NCI-H2227 (cell line): ENCODE measurements around the gene MTMR2.
"Not testable (repeated sequence)": the region's sequence is repeated elsewhere in the genome, so short reads cannot be mapped to it uniquely, and the experiment has no call there.

Source experiments
- DNase-seq: peaks from one replicate; lab custom pipeline; 2025; ENCODE audit not compliant: unreplicated experiment; lab: John Stamatoyannopoulos, UW

MTMR2 gene

DNA sequence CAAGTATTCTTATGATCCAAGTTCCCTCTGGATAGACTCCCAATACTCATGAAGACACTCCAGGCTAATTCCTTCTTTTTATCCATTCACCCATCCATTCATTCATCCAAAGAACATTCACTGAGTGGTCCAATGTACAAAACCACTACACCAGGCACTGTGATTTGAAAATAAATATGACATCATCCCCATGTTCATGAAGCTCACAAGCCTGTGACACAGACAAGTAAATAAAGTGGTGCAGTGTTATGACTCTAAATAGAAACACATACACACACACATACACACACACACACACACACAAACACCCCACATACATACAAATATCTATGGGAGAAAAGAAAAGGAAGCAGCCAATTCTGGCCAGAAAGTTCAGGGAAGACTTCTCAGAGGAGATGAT is 35.5 kb downstream of the MTMR2 start:
- DNase-seq: no peak

DNA sequence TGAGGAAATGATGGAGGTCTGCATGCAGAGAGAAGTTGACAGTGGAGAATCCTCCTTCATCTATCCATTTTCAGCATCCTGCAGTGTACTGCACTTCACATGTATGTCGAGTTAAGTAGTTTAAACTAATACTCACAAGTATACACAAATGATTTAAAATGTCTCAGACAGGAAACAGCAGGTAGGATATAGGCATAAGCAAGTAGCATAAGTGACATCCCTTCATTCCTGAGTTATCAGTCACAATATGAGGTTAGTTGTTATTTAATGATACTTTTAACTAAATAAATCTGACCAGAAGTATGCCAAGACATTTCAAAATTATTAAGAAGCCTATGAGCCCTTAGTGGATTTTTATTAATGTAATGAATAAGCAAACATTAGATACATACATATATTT is 37.4 kb downstream of the MTMR2 start:
- no peak for DNase-seq

DNA sequence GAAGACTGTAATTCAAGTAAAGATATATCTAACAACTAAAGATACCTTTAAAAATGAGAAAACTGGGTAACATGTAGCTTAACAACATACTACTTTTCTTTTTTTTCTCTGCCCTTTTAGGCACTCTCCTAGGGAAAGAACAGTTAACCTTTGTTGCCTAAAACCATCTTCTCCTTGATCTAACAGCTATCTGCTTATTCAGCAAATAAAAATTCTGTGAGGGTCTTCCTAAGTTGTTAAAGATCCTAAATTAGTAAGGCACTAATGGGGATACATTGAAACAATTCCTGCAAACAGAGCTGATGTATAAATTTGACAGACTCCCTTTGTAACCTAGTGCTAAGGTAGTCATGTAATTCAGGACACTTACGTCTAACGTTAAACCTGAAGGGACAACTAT is 39.1 kb downstream of the MTMR2 start:
- DNase-seq: no peak

DNA sequence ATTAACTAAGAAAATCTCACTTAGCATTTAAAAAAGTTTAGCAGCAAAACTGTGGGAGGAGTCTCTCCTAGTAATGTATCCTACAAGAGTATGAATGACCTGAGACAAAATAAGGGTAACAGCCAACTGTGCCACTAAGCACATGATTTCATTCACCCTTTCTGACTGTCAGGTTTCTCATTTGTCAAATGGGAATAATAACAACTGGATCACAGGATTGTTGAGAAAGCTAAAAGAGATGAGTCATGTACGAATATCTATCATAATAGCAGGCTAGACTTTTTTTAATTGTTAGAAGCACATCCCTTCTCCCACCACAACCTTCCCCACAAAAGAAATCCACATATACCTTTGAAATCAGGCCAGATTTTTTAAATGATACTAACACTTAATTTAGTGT is 39.5 kb downstream of the MTMR2 start:
- DNase-seq: peak; percentile 1

DNA sequence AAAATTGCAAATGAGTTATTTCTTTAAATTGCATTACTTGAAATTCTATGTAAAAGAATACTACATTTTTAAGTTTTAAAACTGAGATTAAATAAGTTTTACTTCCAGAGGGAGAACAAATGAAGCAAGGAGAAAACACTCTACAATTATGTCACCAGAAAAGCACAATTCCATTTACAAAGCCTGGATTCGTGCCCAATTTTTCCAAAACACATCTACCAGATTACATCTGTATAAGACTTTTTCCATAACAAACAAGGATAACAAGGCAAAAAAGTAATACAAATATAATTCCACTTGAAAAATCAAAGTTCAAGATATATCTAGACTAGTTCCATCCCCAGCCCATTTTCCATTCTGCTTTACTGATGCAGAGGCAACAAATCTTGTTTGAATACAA is 40.5 kb downstream of the MTMR2 start:
- DNase-seq: no peak

DNA sequence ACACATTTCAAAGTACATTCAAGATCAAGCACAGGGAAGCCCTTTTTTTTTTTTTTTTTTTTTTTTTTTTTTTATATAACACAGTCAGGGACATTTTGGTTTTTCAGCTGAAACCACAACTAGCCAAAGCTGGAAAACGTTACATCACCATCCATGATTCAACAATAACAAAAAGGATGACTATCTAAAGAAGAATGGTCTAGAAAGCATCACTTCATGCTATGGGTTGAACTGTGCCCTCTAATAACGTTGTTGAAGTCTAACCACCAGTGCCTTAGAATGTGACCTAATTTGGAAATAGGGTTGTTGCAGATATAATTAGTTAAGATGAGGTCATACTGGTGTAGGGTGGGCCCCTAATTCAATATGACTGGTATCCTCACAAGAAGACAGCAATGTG is 46.6 kb downstream of the MTMR2 start:
- no peak for DNase-seq

DNA sequence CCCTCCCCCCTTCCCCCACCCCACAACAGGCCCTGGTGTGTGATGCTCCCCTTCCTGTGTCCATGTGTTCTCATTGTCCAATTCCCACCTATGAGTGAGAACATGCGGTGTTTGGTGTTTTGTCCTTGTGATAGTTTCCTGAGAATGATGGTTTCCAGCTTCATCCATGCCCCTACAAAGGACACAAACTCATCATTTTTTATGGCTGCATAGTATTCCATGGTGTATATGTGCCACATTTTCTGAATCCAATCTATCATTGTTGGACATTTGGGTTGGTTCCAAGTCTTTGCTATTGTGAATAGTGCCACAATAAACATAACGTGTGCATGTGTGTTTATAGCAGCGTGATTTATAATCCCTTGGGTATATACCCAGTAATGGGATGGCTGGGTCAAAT is 53.0 kb downstream of the MTMR2 start:
- not testable (repeated sequence) for DNase-seq

DNA sequence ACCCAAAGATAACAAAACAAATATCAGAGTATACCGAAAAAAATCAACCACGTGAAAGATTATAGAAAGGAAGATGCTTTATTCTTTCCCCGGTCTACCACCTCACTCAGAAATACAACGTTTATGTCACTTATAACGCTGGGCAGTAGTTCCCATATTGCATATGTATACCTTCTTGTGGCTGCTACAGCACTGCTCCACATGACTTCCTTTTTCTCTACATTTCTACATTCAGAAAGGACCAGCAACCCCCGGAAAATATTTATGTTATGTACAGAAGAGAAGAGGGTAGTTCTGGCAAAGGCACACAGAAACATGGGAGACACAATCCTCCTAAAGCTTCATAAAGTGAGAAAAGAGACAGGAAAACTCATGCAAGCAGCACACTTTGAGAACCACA is 56.8 kb downstream of the MTMR2 start:
- no peak for DNase-seq

DNA sequence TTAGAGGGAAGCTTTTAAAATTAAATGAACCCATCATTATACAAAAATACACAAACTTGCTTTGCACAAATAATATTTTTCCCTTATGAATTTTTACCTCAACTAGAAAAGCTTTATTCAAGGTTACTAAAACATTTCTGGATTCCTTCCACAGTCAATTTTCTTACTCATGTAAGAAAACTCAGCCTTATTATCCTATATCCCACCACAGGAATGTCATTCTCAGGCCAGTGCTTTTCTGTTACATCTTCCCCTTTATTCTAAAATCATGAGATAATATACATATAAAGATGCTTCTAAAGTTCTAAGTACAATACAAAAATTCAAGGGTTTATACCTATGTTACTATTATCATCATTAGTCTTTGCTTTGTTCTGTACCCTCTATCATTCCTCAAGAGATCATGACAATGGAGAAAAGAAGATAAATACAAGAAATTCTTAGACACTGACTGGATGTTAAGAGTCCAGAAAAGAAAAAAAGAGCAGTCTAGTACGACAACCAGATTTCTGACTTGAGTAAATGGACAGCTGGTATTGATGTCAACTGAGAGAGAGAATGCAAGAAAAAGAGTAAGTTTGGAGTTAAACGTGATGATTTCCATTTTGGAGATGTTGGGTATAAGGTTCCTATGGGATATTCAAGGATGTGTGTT is 60.3 kb downstream of the MTMR2 start:
- DNase-seq: no peak

DNA sequence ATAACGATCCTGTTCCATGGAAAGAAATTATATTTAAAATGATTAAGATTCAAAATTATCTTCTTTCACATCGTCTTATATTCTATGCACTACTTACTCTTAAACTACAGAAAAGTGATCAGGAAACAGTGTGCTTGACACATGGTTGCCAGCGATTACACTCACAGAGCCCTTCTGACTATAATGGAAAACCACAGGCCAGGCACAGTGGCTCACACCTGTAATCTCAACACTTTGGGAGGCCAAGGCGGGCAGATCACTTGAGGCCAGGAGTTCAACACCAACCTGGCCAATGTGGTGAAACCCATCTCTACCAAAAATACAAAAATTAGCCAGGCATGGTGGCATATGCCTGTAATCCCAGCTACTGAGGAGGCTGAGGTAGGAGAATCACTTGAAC is 63.9 kb downstream of the MTMR2 start:
- not testable (repeated sequence) for DNase-seq

DNA sequence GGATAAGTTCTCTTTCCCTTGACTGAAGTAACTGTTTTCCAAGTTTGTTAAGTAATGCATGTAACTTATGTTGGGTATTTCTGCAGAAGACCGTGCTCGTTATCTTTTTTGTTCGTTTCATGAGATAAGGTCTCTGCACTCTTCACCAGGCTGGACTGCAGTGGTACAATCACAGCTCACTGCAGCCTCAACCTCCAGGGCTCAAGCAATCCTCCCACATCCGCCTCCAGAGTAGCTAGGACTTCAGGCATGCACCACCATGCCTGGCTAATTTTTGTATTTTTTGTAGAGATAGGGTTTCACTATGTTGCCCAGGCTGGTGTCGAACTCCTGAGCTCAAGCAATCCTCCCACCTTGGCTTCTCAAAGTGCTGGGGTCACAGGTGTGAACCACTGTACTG is 69.5 kb downstream of the MTMR2 start:
- not testable (repeated sequence) for DNase-seq

DNA sequence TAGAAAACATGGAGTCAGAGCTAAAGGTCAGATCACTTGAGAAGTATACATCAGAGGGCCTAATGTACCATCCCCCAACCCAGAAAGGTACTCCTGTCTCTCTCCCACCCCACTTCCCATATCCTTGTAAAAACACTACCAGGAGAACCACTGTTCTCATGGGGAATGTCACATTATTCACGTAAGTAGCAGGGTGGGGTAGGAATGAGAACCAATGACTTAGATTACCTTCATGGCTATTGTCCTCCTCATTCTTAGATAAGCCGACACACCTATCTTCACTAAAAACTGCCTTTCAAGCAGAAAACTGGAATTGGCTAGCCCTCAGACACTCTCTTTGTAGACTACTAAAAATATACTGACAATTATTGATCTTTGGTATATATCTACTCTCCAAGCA is 70.0 kb downstream of the MTMR2 start:
- DNase-seq: no peak

DNA sequence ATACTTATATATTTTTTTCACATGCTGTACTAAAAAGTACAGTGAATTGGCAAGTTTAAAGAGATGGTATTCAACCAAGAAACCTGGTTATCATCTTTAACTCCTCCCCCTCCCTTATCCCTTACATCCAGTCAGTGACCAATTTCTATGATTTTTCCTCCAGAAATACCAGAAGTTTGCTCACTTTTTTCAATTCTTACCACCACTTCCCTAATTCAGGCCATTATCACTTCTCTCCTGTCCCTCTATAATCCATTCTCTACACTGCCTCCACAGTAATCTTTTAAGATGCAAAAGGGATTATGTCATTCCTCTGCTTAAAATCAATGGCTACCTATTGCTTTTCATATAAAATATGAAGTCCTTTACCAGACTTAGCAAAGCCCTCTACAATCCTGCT is 70.8 kb downstream of the MTMR2 start:
- DNase-seq: no peak

DNA sequence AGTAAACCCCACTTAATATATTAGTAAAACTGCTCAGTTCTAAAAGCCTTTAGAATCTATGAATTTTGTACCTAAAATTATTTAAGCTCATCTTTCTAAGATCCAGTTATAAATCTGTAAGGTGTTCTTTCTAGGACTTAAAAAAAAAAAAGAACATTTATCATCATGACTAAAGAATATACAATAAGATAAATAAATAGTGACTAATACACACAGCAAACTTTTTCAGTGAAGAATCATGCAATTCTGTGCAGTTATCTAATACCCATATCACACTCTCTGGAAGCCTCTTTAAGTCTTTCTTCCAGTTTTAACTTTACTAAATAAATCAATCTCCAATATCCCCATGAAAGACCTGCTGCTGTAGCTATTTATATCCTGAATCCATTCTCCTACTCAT is 73.8 kb downstream of the MTMR2 start:
- DNase-seq: no peak

DNA sequence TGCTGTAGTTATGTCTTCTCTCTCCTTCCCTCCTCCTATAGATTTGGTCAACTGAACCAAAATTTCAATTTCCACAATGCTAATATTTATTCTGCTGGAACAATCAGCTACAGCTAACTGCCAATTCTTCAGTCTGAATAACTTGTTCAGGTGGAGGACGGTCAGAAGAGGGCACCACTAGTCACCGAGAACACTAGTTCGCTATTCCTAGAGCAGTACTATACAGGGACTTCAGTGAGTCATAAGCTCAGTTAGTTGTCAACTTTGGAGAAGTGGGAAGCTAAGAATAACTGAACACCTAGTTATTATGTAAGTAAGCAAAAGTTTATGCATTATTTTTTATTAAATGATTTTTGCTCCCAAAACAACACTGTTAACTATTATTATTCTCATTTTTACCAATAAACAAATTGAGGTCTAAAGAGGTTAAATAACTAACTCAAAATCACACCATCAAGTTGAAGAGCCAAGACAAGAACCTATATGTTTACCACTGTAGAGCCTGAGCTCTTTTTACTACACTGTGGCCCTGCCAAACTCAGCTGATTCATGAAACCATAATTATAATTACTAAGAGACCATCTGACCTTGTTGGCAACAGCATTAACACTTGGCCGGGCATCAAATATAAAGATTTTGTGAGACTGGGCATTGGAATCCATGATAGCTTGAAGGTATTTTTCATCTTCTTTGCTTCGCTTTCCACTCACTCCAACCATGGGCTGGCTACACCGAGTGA is 74.7 kb downstream of the MTMR2 start:
- DNase-seq: peak; percentile 9

DNA sequence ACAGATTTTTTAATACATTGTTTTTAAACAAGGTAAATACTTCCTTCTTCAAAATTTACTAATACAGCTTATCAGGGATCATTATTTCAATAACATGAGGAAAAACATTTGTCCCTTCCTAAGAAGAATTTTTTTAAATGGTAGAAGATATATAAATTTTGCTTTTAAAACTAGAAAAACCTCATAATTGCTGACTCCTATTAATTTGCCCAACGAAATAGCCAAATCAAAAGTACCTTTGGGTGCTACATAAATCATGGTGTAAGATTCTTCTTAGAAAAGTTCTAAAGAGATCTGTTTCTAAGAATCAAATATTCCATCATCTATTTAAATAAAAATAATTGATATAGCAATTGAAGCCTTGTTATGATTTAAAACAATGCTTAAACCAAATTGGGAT is 78.7 kb downstream of the MTMR2 start:
- DNase-seq: no peak

DNA sequence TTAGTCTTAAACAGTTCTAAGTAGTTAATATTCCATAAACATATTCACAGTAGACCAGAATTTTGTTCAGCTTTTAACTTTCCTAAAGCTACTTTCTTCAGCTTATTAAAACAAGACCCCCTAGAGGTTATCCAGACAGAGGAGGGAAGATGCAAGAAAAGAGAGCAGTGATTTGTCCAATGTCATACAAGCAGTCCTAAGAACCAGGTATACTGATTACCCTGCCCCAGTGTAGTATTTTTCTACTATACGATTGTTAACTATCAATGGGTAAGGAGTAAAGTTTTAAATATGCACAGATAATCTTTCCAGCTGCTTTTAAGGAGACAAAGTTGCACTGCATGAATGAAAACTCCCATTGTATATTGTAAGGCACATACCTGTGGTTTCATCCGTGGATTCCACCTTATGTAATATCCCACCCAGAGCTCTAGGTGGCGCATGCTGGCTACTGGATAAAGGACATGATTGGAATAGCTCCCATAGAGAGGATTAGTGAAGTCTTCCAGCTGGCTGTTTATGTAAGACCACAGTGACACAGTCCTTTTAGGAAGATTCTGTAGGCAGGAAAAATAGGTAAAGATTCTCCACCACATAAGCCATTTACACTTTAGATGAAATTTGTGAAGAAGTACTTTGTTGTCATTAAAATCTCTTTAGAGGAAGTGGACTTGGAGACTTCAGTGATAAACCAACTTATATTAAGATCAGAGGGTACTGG is 88.0 kb downstream of the MTMR2 start:
- peak; percentile 74 for DNase-seq

DNA sequence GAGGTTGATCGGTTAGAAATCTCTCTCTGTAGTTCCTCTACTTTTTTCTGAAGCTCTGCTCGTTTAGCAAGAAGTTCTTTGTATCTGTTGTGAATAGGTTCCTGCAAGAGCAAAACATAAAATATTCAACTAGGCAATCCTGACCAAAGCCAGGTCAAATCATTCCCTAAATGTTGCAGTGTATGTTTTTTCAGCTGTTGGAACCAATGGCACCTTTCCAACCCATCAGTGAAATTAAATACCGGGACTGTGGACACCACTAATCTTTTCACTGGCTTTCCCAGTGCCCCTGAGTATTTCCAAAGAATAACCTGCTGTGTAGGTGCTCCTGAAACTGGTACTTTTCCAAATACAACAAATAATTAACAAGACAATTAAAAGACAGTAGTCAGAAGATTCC is 88.6 kb downstream of the MTMR2 start:
- no peak for DNase-seq

DNA sequence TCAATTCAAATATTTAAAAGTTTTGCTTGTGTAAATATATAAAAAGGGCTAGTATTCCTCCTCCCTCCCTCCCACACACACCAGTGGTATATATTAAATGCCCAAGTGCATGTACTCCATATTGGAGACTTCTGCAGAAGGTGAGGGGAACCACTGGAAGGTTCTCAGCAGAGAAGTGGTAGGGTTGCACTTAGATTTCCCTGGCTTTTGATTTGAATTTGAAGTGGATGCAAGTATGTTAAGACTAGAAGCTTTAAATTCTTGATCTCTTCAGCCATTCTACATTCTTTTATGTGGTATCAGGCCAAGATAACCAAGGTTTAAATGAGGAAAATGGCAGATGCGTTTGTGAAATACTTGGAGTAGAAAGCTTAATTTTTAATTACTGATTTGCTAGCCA is 90.5 kb downstream of the MTMR2 start:
- DNase-seq: no peak

DNA sequence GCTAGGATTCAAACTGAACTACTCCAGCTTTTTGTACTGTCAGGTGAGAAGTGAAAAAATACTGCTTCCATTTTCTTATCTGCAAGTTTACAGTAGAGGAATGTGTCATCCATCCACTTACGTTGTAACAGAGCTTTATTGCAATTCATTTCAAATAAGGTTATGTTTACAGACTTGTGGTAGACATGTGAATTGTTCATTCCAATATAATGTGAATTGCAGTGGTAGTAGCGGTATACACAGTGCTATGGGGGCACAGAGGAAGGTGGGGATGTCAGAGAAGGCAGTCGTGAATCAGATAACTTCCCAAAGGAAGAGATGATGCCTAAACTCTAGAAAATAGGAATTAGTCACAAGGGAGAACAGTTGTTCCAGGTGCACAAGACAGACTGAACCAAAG is 91.1 kb downstream of the MTMR2 start:
- DNase-seq: no peak

DNA sequence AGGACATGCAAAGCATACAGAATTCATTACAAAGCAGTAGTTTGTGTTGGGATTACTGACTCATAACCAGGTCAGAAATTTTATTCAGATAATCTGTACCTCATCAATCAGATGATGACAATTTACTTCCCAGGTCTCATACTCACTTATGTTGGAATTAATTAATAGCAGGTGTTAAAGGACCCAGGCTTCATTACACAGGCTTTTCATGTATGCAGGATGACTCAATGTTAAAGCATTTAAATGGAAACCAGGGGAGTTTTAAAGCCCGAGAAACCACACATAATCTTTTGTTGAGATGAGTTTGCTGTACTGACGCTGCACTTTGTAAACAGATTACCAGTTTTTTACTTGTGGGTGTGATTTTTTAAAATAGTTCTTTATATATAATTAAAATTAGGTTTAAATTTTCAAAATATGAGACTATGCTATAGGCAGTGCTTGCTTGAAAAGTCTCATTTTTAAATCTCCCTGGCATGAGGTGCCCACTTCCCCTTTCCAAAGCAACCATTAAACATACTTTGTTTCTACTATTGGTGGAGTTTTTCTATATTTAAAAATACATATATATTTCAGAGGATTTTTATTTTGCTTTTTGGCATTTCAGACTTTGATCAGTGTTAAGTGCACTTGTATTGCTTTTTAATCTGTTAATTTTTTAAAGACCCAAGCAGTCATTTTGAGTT is 92.6 kb downstream of the MTMR2 start:
- DNase-seq: no peak
